Measurements from ENCODE around the gene CXCL8. TPM values are rescaled to one million over a fixed set of nuclear protein-coding genes. Genes with fewer than 3 reads are reported as not detected.
"Not testable (repeated sequence)": the region's sequence is repeated elsewhere in the genome, so short reads cannot be mapped to it uniquely, and the experiment has no call there.

The CXCL8 gene
- not detected for total RNA-seq

GRCh38 chr4:73740353-73740778 lies at the start of gene CXCL8:
TSS of gene CXCL8 (plus strand) at chr4:73740569. CDS start at chr4:73740659, 90 bp downstream.
- no peak within 1 kb of the TSS for H3K27ac ChIP-seq
- peak in 1 of 2 donors; percentile 10 for DNase-seq (ENCODE audit: low spot score in 2 of 2)
- H3K4me1 ChIP-seq = no peaks in the 10 kb centered on the region
- intact Hi-C loops (cut with DNase I) = no loop called here
- no peaks in the 10 kb centered on the region for H3K27me3 ChIP-seq
- H3K36me3 ChIP-seq = no peaks in the 10 kb centered on the region
- no peaks in the 10 kb centered on the region for H3K9me3 ChIP-seq
- no peak within 1 kb of the TSS for H3K4me3 ChIP-seq
- TF ChIP-seq CTCF (IDR thresholded peaks at IDR 0.05) = no peak

GRCh38 chr4:73691201-73691600 lies 49.2 kb upstream of the CXCL8 start:
- H3K4me1 ChIP-seq; H3K4me3 ChIP-seq; intact Hi-C loops (cut with DNase I); H3K27me3 ChIP-seq; DNase-seq (ENCODE audit: low spot score in 2 of 2); H3K27ac ChIP-seq; H3K9me3 ChIP-seq; H3K36me3 ChIP-seq: not testable (repeated sequence)

GRCh38 chr4:73691759-73692158 lies 48.6 kb upstream of the CXCL8 start:
- Histone ChIP-seq H3K4me1 (no peaks in the 10 kb centered on the region), H3K27ac (no peak overlapping the region)
- no peak for DNase-seq (ENCODE audit: low spot score in 2 of 2)

GRCh38 chr4:73692254-73692653 lies 48.1 kb upstream of the CXCL8 start:
- Histone ChIP-seq H3K27ac (no peak overlapping the region), H3K4me1 (no peaks in the 10 kb centered on the region), H3K4me3 (no peak overlapping the region), H3K36me3 (no peaks in the 10 kb centered on the region), H3K27me3 (no peaks in the 10 kb centered on the region), H3K9me3 (no peaks in the 10 kb centered on the region)
- intact Hi-C loops (cut with DNase I) = no loop called here
- TF ChIP-seq CTCF (IDR thresholded peaks at IDR 0.05) = no peak
- no peak for DNase-seq (ENCODE audit: low spot score in 2 of 2)

More at GRCh38 chr4:73691759-73692158, 48.6 kb upstream of the CXCL8 start:
- Histone ChIP-seq H3K9me3 (no peaks in the 10 kb centered on the region), H3K27me3 (no peaks in the 10 kb centered on the region), H3K36me3 (no peaks in the 10 kb centered on the region), H3K4me3 (no peak overlapping the region)
- intact Hi-C loops (cut with DNase I) = no loop called here
- TF ChIP-seq CTCF (IDR thresholded peaks at IDR 0.05) = no peak

- H3K27ac ChIP-seq = no peak overlapping the region
- no peak overlapping the region for H3K4me3 ChIP-seq
- H3K4me1 ChIP-seq = no peaks in the 10 kb centered on the region
- no peaks in the 10 kb centered on the region for H3K9me3 ChIP-seq
- no peak for TF ChIP-seq CTCF (IDR thresholded peaks at IDR 0.05)
- no peaks in the 10 kb centered on the region for H3K27me3 ChIP-seq
- DNase-seq (ENCODE audit: low spot score in 2 of 2) = no peak
- intact Hi-C loops (cut with DNase I) = no loop called here
- no peaks in the 10 kb centered on the region for H3K36me3 ChIP-seq
Observed at GRCh38 chr4:73692701-73693100, 47.7 kb upstream of the CXCL8 start.

GRCh38 chr4:73693811-73694210 lies 46.6 kb upstream of the CXCL8 start:
- intact Hi-C loops (cut with DNase I) = no loop called here
- no peaks in the 10 kb centered on the region for H3K9me3 ChIP-seq
- TF ChIP-seq CTCF (IDR thresholded peaks at IDR 0.05) = no peak
- no peak for DNase-seq (ENCODE audit: low spot score in 2 of 2)
- H3K27me3 ChIP-seq = no peaks in the 10 kb centered on the region
- H3K36me3 ChIP-seq = no peaks in the 10 kb centered on the region
- no peaks in the 10 kb centered on the region for H3K4me1 ChIP-seq
- no peak overlapping the region for H3K4me3 ChIP-seq
- no peak overlapping the region for H3K27ac ChIP-seq

Data from ascending aorta (tissue), 2 donors.